Epidermal melanocyte (primary cell): ENCODE results near the gene ZNF276.
"Not testable (repeated sequence)": the region's sequence is repeated elsewhere in the genome, so short reads cannot be mapped to it uniquely, and the experiment has no call there.

Experiments used
- DNase-seq: peaks from one replicate; pipeline ENCODE4 v3.0.0; 2011; ENCODE audit warnings: low spot score; ENCODE audit not compliant: insufficient read length

ZNF276 gene

DNA sequence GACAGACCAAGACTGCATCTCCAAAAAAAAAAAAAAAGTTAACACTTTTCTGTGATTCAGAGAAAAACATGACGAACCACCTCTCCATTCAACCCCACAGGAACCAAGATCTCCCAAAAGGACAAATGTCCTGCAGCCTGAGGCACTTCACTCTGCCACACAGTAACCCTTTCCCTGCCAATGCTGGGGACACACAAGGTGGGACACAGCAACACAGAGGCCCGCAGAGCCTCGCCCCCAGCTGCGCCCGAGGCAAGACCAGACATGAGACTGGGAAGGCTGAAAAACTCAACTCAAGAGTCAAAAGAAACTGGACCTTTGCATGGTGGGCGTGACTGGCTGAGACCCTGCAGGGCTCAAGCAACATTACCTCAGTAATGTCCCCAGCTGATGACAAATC lies 61.2 kb downstream of the ZNF276 start:
- no peak for DNase-seq

GRCh38 chr16:89783952-89784351 lies 62.6 kb downstream of the ZNF276 start:
- not testable (repeated sequence) for DNase-seq

GRCh38 chr16:89784406-89784805 lies 63.1 kb downstream of the ZNF276 start:
- DNase-seq, result no peak

DNA sequence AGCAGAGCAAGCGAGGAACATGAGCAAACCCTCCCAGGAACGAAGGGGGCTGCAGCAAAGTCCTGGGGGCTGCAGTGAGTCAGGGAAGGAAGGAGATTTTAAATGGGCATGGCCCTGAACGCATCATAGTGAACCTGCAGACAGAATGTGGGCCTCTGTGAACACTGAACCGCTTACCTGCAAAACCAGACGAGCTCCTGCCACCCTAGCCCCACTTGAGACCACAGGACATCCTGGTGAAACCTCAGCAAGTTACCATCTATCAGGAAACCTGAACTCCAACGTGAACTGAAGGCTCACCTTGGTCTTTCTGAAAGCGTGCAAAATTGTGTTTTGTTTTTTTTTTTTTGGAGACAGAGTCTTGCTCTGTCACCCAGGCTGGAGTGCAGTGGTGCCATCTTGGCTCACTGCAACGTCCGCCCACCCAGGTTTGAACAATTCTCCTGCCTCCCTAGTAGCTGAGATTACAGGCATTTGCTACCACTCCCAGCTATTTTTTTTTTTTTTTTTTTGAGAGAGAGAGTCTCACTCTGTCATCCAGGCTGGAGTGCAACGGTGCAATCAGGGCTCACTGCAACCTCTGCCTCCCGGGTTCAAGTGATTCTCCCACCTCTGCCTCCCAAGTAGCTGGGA lies 64.3 kb downstream of the ZNF276 start:
- no peak for DNase-seq

DNA sequence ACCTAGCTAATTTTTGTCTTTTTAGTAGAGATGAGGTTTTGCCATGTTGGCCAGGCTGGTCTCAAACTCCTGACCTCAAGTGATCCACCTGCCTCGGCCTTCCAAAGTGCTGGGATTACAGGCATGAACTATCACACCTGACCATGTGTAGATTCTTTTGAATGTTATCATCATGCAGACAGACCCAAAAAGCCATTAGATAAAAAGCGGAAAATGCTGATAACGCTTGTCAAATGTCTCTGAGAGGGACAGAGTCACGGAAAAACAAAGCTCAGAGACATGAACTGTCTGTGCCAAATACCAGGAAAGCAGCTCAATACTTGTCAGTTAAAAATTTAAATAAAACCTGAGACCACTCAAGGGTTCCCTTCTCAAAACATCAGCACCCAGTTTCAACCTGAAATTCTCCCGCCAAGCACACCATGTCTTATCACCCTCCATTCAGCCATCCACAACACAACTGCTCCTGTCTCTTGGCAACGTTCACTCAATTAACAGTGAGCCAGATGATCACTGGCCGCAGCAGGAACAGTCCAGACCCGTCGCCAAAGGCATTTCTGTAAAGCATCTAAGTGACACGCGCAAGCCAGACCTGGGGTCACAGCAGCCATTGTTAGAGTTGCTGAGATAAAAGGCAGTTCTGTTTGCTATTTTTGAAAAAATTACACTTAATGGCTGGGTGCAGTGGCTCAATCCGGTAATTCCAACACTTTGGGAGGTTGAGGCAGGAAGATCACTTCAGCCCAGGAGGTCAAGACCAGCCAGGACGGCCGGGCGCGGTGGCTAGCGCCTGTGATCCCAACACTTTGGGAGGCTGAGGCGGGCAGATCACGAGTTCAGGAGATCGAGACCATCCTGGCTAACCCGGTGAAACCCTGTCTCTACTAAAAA lies 65.4 kb downstream of the ZNF276 start:
- DNase-seq, result no peak

- DNase-seq, result no peak
These were observed 66.0 kb downstream of the ZNF276 start for GRCh38 chr16:89787365-89787805.
